GM12878 (cell line): ENCODE data around the gene DNAAF1. TPM values are rescaled to one million over a fixed set of nuclear protein-coding genes. Genes with fewer than 3 reads are reported as not detected.
A peak's percentile ranks its signal among the peaks of the same experiment; 100 is the strongest.

Experiments
- ATAC-seq: fragments of 200-7000 bp; cut with Tn5 transposase; 3 replicates; pipeline ENCODE4 v1.9.1; 2020; ENCODE audit warnings: mild to moderate bottlenecking, moderate library complexity
- BruUV-seq: library from RNA; stranded (reverse); fragments of 400-500 nt; replicated peaks from 2 replicates; lab custom pipeline; 2021; lab: Mats Ljungman, UMichigan
- CTCF ChIA-PET: fragments of 300-600 bp; sonication (Branson Sonifier 250); formaldehyde crosslinking; extraction: SDS; loops from one replicate; lab custom pipeline; 2021; ENCODE audit warnings: inconsistent platforms; lab: Yijun Ruan, JAX
- POLR2A ChIA-PET: fragments of 350-600 bp; formaldehyde crosslinking; extraction: SDS; loops from one replicate; lab custom pipeline; 2021; ENCODE audit warnings: inconsistent platforms; lab: Charles Lee
- RAD21 ChIA-PET: fragments of 300-600 bp; sonication (Branson Sonifier 250); formaldehyde crosslinking; loops from one replicate; lab custom pipeline; 2023; ENCODE audit warnings: antibody characterized with exemption; ENCODE audit not compliant: unreplicated experiment; lab: Charles Lee
- SMC1A ChIA-PET: fragments of 300-600 bp; sonication (Branson Sonifier 250); formaldehyde crosslinking; loops from one replicate; lab custom pipeline; 2023; ENCODE audit not compliant: unreplicated experiment, uncharacterized antibody; lab: Charles Lee
- DNase-seq: peaks from one replicate; pipeline ENCODE4 v3.0.0-alpha.2; 2011; ENCODE audit warnings: low read depth, low spot score
- FAIRE-seq: peaks from 3 replicates; lab custom pipeline; 2011; peaks lifted over from hg19 to GRCh38; lab: Jason Lieb, UNC
- H2AFZ ChIP-seq: 2 replicates; pipeline ENCODE4 v1.6.0; 2011; ENCODE audit warnings: low read depth, low read length, control low read depth; ENCODE audit not compliant: control insufficient read depth
- H3K27ac ChIP-seq: 2 replicates; pipeline ENCODE4 v1.5.1; 2011; ENCODE audit warnings: control low read depth; ENCODE audit not compliant: control insufficient read depth, insufficient read depth
- H3K27me3 ChIP-seq, 2 experiments: replicated peaks in 1 of 2; 2 replicates each; pipeline versions ENCODE4 v1.6.0 to v1.6.1; 2011; ENCODE audit warnings: low read length in 1 of 2; ENCODE audit not compliant: control insufficient read depth in 2 of 2, insufficient read depth in 2 of 2
- H3K36me3 ChIP-seq, 2 experiments: 2 replicates each; pipeline ENCODE4 v1.5.1; 2011; ENCODE audit warnings: low read length in 1 of 2; ENCODE audit not compliant: control insufficient read depth in 2 of 2, insufficient read depth in 2 of 2
- H3K4me1 ChIP-seq: 2 replicates; pipeline ENCODE4 v1.6.1; 2011; ENCODE audit warnings: mild to moderate bottlenecking, low read length, moderate library complexity, mixed read lengths; ENCODE audit not compliant: control insufficient read depth, insufficient read depth
- H3K4me2 ChIP-seq: 2 replicates; pipeline ENCODE4 v1.6.0; 2011; ENCODE audit warnings: control low read depth; ENCODE audit not compliant: control insufficient read depth, insufficient read depth
- H3K4me3 ChIP-seq: fragments of 200-600 bp; sonication (generic); 2 replicates; pipeline ENCODE4 v1.5.1; 2016
- H3K79me2 ChIP-seq: 2 replicates; pipeline ENCODE4 v1.6.0; 2011; ENCODE audit warnings: low read length; ENCODE audit not compliant: control insufficient read depth, insufficient read depth
- H3K9ac ChIP-seq: 2 replicates; pipeline ENCODE4 v1.8.0; 2011; ENCODE audit warnings: low read length, control low read depth, mixed read lengths; ENCODE audit not compliant: control insufficient read depth, insufficient read depth
- H3K9me3 ChIP-seq: replicated peaks from 3 replicates; pipeline ENCODE4 v1.5.1; 2011; ENCODE audit warnings: mild to moderate bottlenecking, low read length; ENCODE audit not compliant: control insufficient read depth, insufficient read depth
- H4K20me1 ChIP-seq: 2 replicates; pipeline ENCODE4 v1.6.0; 2011; ENCODE audit not compliant: control insufficient read depth, insufficient read depth
- WGBS: methylation state at CpG from one replicate; pipeline ENCODE4 v1.1.6; 2016; ENCODE audit warnings: low lambda C conversion rate; ENCODE audit not compliant: insufficient replicate concordance, insufficient coverage; ENCODE audit errors: missing lambda C conversion rate; 5-methylcytosine and 5-hydroxymethylcytosine counted together
- in situ Hi-C: fragments of 300-500 bp; cut with MboI; formaldehyde crosslinking; loops from 9 replicates; pipeline ENCODE4 v1.14.3; 2018; ENCODE audit warnings: mixed read lengths
- intact Hi-C: fragments of 100-400 bp; cut with micrococcal nuclease; formaldehyde crosslinking; loops from one replicate; pipeline ENCODE4 v1.14.2; 2022; ENCODE audit not compliant: unreplicated experiment
- polyA plus RNA-seq, 11 experiments: library from polyadenylated mRNA; depleted of rRNA in 4 of 11; unstranded in 6 of 11; stranded (reverse) in 5 of 11; fragments of >200 nt; fragmentation: Nextera tagmentation in 4 of 11; fragmentation: Illumina TruSeq in 1 of 11; extraction: Ambion mirVana in 4 of 11; extraction: Trizol in 1 of 11; gene quantifications; 1 replicate in 1 of 11; 2 replicates in 10 of 11; pipeline versions ENCODE4 v1.2.1 to v1.2.3, GENCODE V29; 2011 to 2016; ENCODE audit warnings: inconsistent platforms in 2 of 11, missing spikeins in 2 of 11, low read depth in 1 of 11
- total RNA-seq, 4 experiments: library from RNA; depleted of rRNA in 3 of 4; stranded (reverse); fragments of >200 nt in 3 of 4; fragmentation: Illumina TruSeq in 1 of 4; extraction: Trizol in 1 of 4; gene quantifications; 2 replicates each; pipeline versions ENCODE4 v1.2.1 to v1.2.3, GENCODE V29; 2013 to 2021
- TF ChIP-seq, protein P1 (sequence below): fragments of 450-650 bp; IDR thresholded peaks from 2 replicates; pipeline ENCODE4 v1.6.1; 2016; ENCODE audit warnings: mild to moderate bottlenecking
- TF ChIP-seq, protein P2 (sequence below): fragments of 450-650 bp; IDR thresholded peaks from 2 replicates; pipeline ENCODE4 v1.6.1; 2016; ENCODE audit warnings: mild to moderate bottlenecking

Gene DNAAF1
- total and polyA plus RNA-seq, 10 of the 15 experiments (the other 5 are each of a cell fraction or from before 2014, with no cell fraction given) = 0.02 to 0.76 (median 0.08) TPM; not detected in 6

DNA sequence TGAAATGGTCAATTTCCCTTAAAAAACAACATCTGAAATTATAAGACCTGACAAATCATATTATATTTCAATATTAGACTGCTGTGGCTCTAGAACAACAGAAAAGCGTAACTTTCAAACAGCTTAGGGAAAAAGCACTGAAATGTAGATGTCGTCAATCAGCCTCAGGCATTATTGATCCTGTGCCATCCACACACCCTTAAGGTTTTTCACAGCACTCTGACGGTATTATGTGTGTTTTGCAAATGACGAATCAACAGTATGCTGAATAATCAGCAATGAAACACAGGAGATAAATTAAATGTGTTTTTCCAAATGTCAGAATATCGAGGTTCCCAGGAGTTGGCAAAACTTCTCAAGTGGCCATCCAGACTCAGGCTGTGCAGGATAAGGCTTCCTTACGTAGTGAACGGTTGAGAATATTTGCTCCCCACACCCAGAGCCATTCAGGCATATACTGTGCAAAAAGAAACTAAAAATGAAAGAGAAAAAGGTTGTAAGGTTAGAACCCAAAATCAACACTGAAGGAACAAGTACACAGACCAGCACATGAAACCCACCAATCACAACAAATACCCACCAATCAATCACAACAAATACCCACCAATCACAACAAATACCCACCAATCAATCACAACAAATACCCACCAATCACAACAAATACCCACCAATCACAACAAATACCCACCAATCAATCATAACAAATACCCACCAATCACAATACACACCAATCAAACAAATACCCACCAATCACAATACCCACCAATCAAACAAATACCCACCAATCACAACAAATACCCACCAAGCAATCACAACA lies 20.6 kb upstream of the DNAAF1 start:
- Histone ChIP-seq H2AFZ (peak overlapping the region; percentile 37), H3K9ac (no peak overlapping the region), H3K79me2 (no peaks in the 10 kb centered on the region), H3K9me3 (no peaks in the 10 kb centered on the region), H3K27ac (no peak overlapping the region), H3K36me3 (no peaks in the 10 kb centered on the region; a peak in 1 of 4 replicates), H3K27me3 (no peaks in the 10 kb centered on the region), H3K4me3 (no peak overlapping the region), H4K20me1 (no peaks in the 10 kb centered on the region), H3K4me1 (no peaks in the 10 kb centered on the region; the same call in 1 of the 2 replicates), H3K4me2 (no peak overlapping the region)
- no TSS peak for BruUV-seq
- ChIA-PET SMC1A (interaction anchor here (0.9 kb wide), 1 partner anchor 18 kb away, joined by 3 read pairs; no protein-coding TSS in a partner anchor), POLR2A (interaction anchor here (0.7 kb wide), 1 partner anchor 22 kb away, joined by 3 read pairs; no protein-coding TSS in a partner anchor), RAD21 (no interaction called here), CTCF (no interaction called here)
- over 99% methylated on average over 7 of the region's 7 CpGs for WGBS
- intact Hi-C loops (no loop called here), in situ Hi-C loops (no loop called here)
- FAIRE-seq (peak; percentile 31), ATAC-seq (no peak), DNase-seq (no peak)
- TF ChIP-seq, protein P1, sequence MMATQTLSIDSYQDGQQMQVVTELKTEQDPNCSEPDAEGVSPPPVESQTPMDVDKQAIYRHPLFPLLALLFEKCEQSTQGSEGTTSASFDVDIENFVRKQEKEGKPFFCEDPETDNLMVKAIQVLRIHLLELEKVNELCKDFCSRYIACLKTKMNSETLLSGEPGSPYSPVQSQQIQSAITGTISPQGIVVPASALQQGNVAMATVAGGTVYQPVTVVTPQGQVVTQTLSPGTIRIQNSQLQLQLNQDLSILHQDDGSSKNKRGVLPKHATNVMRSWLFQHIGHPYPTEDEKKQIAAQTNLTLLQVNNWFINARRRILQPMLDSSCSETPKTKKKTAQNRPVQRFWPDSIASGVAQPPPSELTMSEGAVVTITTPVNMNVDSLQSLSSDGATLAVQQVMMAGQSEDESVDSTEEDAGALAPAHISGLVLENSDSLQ = peak; percentile 95
- TF ChIP-seq, protein P2, sequence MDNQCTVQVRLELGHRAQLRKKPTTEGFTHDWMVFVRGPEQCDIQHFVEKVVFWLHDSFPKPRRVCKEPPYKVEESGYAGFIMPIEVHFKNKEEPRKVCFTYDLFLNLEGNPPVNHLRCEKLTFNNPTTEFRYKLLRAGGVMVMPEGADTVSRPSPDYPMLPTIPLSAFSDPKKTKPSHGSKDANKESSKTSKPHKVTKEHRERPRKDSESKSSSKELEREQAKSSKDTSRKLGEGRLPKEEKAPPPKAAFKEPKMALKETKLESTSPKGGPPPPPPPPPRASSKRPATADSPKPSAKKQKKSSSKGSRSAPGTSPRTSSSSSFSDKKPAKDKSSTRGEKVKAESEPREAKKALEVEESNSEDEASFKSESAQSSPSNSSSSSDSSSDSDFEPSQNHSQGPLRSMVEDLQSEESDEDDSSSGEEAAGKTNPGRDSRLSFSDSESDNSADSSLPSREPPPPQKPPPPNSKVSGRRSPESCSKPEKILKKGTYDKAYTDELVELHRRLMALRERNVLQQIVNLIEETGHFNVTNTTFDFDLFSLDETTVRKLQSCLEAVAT = no peak
